HEK293 (cell line): ENCODE measurements around the gene FHL3.
A peak's percentile ranks its signal among the peaks of the same experiment; 100 is the strongest.

Source experiments
- CTCF ChIA-PET: fragments of 350-600 bp; formaldehyde crosslinking; extraction: SDS; loops from one replicate; lab custom pipeline; 2021; ENCODE audit warnings: antibody characterized with exemption; lab: Yijun Ruan, JAX
- POLR2A ChIA-PET: fragments of 300-600 bp; formaldehyde crosslinking; extraction: SDS; loops from one replicate; lab custom pipeline; 2020; ENCODE audit warnings: antibody characterized with exemption, inconsistent platforms; lab: Yijun Ruan, JAX
- H3K27ac ChIP-seq: fragments of 200-500 bp; sonication (Bioruptor generic); 2 replicates; pipeline ENCODE4 v1.5.1; 2014; ENCODE audit warnings: low read depth, low read length, control low read depth, inconsistent platforms; ENCODE audit errors: extremely low read depth
- H3K36me3 ChIP-seq, 2 experiments: fragments of 200-500 bp in 1 of 2; sonication (Bioruptor generic) in 1 of 2; 1 replicate in 1 of 2; 2 replicates in 1 of 2; pipeline ENCODE4 v1.5.1; 2014 to 2017; ENCODE audit warnings: inconsistent platforms in 2 of 2, low read length in 2 of 2; ENCODE audit not compliant: control insufficient read depth in 2 of 2, insufficient read depth in 1 of 2
- H3K4me1 ChIP-seq: fragments of 200-500 bp; sonication (Bioruptor generic); 2 replicates; pipeline ENCODE4 v1.5.1; 2014; ENCODE audit warnings: mild to moderate bottlenecking, low read length, inconsistent platforms; ENCODE audit not compliant: control insufficient read depth, insufficient read depth
- H3K4me3 ChIP-seq: 2 replicates; pipeline ENCODE4 v1.5.1; 2011; ENCODE audit warnings: low read depth, mild to moderate bottlenecking, control low read depth, low read length, moderate library complexity
- H3K9me3 ChIP-seq: fragments of 200-500 bp; sonication (Bioruptor generic); 2 replicates; pipeline ENCODE4 v1.5.1; 2014; ENCODE audit warnings: low read depth, low read length, inconsistent platforms; ENCODE audit not compliant: control insufficient read depth, insufficient read depth
- PRDM4 ChIP-seq: fragments of 450-650 bp; formaldehyde crosslinking; IDR thresholded peaks from 2 replicates; pipeline ENCODE4 v1.5.1; 2017; ENCODE audit warnings: missing biosample characterization, missing genetic modification characterization
- SALL2 ChIP-seq: fragments of 450-650 bp; formaldehyde crosslinking; IDR thresholded peaks from 2 replicates; pipeline ENCODE4 v1.5.0; 2017; ENCODE audit warnings: missing biosample characterization, mild to moderate bottlenecking, missing genetic modification characterization, borderline replicate concordance
- ZNF426 ChIP-seq: fragments of 450-650 bp; formaldehyde crosslinking; IDR thresholded peaks from 2 replicates; pipeline ENCODE4 v1.5.1; 2017; ENCODE audit warnings: missing biosample characterization, missing genetic modification characterization, mild to moderate bottlenecking, inconsistent platforms, moderate library complexity
- ZNF549 ChIP-seq: fragments of 450-650 bp; IDR thresholded peaks from 2 replicates; pipeline ENCODE4 v1.5.1; 2018; ENCODE audit warnings: missing biosample characterization, missing genetic modification characterization, mild to moderate bottlenecking, inconsistent platforms, moderate library complexity
- ZNF600 ChIP-seq: fragments of 450-650 bp; formaldehyde crosslinking; IDR thresholded peaks from 2 replicates; pipeline ENCODE4 v1.5.1; 2016; ENCODE audit warnings: missing biosample characterization, missing genetic modification characterization
- TF ChIP-seq, protein P1 (sequence below): fragments of 450-650 bp; formaldehyde crosslinking; IDR thresholded peaks from 2 replicates; pipeline ENCODE4 v1.5.1; 2016; ENCODE audit warnings: missing biosample characterization, missing genetic modification characterization
- TF ChIP-seq, protein P2 (sequence below): fragments of 450-650 bp; formaldehyde crosslinking; IDR thresholded peaks from 2 replicates; pipeline ENCODE4 v1.5.1; 2016; ENCODE audit warnings: missing biosample characterization, missing genetic modification characterization, low read depth
- TF ChIP-seq, protein P3 (sequence below): fragments of 450-650 bp; formaldehyde crosslinking; IDR thresholded peaks from 2 replicates; pipeline ENCODE4 v1.5.1; 2016; ENCODE audit warnings: missing biosample characterization, missing genetic modification characterization

Gene FHL3

GRCh38 chr1:37958690-37959089 lies 46.6 kb downstream of the FHL3 start:
- Histone ChIP-seq H3K27ac (no peak overlapping the region), H3K4me3 (no peak overlapping the region), H3K9me3 (no peaks in the 10 kb centered on the region), H3K36me3 (peaks cover 43 to 71% of the 10 kb centered on the region in 2 experiments), H3K4me1 (no peaks in the 10 kb centered on the region)
- CTCF ChIA-PET: no interaction called here
- no peak for TF ChIP-seq SALL2 (tag by site-specific recombination)
- TF ChIP-seq, protein P1, sequence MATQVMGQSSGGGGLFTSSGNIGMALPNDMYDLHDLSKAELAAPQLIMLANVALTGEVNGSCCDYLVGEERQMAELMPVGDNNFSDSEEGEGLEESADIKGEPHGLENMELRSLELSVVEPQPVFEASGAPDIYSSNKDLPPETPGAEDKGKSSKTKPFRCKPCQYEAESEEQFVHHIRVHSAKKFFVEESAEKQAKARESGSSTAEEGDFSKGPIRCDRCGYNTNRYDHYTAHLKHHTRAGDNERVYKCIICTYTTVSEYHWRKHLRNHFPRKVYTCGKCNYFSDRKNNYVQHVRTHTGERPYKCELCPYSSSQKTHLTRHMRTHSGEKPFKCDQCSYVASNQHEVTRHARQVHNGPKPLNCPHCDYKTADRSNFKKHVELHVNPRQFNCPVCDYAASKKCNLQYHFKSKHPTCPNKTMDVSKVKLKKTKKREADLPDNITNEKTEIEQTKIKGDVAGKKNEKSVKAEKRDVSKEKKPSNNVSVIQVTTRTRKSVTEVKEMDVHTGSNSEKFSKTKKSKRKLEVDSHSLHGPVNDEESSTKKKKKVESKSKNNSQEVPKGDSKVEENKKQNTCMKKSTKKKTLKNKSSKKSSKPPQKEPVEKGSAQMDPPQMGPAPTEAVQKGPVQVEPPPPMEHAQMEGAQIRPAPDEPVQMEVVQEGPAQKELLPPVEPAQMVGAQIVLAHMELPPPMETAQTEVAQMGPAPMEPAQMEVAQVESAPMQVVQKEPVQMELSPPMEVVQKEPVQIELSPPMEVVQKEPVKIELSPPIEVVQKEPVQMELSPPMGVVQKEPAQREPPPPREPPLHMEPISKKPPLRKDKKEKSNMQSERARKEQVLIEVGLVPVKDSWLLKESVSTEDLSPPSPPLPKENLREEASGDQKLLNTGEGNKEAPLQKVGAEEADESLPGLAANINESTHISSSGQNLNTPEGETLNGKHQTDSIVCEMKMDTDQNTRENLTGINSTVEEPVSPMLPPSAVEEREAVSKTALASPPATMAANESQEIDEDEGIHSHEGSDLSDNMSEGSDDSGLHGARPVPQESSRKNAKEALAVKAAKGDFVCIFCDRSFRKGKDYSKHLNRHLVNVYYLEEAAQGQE (tag by site-specific recombination): no peak
- TF ChIP-seq, protein P2, sequence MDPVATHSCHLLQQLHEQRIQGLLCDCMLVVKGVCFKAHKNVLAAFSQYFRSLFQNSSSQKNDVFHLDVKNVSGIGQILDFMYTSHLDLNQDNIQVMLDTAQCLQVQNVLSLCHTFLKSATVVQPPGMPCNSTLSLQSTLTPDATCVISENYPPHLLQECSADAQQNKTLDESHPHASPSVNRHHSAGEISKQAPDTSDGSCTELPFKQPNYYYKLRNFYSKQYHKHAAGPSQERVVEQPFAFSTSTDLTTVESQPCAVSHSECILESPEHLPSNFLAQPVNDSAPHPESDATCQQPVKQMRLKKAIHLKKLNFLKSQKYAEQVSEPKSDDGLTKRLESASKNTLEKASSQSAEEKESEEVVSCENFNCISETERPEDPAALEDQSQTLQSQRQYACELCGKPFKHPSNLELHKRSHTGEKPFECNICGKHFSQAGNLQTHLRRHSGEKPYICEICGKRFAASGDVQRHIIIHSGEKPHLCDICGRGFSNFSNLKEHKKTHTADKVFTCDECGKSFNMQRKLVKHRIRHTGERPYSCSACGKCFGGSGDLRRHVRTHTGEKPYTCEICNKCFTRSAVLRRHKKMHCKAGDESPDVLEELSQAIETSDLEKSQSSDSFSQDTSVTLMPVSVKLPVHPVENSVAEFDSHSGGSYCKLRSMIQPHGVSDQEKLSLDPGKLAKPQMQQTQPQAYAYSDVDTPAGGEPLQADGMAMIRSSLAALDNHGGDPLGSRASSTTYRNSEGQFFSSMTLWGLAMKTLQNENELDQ: no peak
- 0 out of 2 replicates have a peak, but pooled peaks have one; percentile 15 for TF ChIP-seq ZNF600
- POLR2A ChIA-PET: no interaction called here

DNA sequence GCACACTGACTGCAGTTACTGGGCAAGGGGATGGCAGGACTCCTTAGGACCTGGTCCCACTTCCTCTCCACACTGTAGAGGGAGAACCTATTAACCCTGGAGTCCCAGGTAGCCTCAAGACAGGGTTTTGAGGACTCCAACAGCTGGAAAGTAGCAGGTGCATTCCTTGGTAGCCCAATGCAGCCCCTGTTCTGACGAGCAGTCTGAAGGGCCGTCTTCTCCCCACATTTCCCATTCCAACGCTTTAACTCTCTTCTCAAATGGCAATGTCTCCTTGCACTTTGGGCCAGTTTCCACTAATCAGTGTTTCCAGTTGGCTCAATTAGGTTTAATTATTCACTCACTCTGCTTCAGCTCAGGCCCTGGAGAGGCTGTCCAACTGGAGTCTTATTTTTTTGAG lies 49.6 kb downstream of the FHL3 start:
- no peak overlapping the region for H3K27ac ChIP-seq
- H3K4me1 ChIP-seq: no peaks in the 10 kb centered on the region
- H3K9me3 ChIP-seq: no peaks in the 10 kb centered on the region
- TF ChIP-seq PRDM4 (tag by site-specific recombination) (no peak), ZNF600 (peak; percentile 52; the same call in 1 of the 2 replicates), ZNF426 (tag by site-specific recombination) (no peak), ZNF549 (tag by site-specific recombination) (no peak)
- TF ChIP-seq, protein P2: no peak
- TF ChIP-seq, protein P3, sequence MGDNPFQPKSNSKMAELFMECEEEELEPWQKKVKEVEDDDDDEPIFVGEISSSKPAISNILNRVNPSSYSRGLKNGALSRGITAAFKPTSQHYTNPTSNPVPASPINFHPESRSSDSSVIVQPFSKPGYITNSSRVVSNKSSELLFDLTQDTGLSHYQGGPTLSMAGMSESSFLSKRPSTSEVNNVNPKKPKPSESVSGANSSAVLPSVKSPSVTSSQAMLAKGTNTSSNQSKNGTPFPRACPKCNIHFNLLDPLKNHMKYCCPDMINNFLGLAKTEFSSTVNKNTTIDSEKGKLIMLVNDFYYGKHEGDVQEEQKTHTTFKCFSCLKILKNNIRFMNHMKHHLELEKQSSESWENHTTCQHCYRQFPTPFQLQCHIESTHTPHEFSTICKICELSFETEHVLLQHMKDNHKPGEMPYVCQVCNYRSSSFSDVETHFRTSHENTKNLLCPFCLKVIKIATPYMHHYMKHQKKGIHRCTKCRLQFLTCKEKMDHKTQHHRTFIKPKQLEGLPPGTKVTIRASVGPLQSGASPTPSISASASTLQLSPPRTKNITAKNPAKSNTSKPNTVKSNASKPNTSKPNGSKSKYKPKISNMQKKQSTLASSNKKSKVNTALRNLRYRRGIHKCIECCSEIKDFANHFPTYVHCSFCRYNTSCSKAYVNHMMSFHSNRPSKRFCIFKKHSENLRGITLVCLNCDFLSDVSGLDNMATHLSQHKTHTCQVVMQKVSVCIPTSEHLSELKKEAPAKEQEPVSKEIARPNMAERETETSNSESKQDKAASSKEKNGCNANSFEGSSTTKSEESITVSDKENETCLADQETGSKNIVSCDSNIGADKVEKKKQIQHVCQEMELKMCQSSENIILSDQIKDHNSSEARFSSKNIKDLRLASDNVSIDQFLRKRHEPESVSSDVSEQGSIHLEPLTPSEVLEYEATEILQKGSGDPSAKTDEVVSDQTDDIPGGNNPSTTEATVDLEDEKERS (tag by site-specific recombination): no peak
- TF ChIP-seq, all 188 proteins: peak for 1
- Histone ChIP-seq H3K4me3 (no peak overlapping the region), H3K36me3 (peaks cover 20 to 49% of the 10 kb centered on the region in 2 experiments)
- ChIA-PET CTCF (no interaction called here), POLR2A (no interaction called here)
